ENCODE data around the gene DIPK1B. TPM values are rescaled to one million over a fixed set of nuclear protein-coding genes. Genes with fewer than 3 reads are reported as not detected.

DIPK1B gene
- total and polyA plus RNA-seq, 4 donors: 1.1 to 13.6 (median 6.1) TPM

DNA sequence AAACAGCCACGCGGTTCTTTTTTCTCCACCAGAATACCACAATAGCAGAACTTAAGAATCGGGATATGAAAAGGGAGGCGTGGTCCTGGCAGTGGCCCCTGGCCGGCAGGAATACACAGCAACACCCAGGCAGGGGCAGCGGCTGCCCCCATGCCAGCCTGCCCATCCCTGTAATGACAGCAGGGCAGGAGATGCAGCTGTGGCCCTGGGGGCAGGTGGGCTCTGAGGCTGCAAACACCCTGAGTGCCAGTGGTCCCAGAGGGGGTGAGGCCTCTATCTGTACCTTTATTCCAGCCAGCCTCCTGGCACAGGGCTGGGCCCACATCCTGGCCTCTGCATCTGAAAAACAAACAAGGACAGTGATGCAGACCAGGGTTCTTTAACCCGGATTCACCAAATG, 12.4 kb downstream of the DIPK1B start:
- peaks cover 0 to 3% of the 10 kb centered on the region in 2 donors for H3K36me3 ChIP-seq (ENCODE audit: control insufficient read depth in 1 of 2, insufficient read depth in 2 of 2, low read length in 1 of 2)
- H3K4me1 ChIP-seq (ENCODE audit: control insufficient read depth in 1 of 2, insufficient read depth in 2 of 2, low read length in 2 of 2): no peaks in the 10 kb centered on the region
- no peak for ATAC-seq (ENCODE audit: low FRiP score)
- no peaks in the 10 kb centered on the region for H3K9me3 ChIP-seq (ENCODE audit: control insufficient read depth, low read length)
- 79% methylated on average over 7 of the region's 7 CpGs for WGBS, 2 donors
- H3K4me3 ChIP-seq (ENCODE audit: low read length in 2 of 2): no peak overlapping the region
- intact Hi-C loops (cut with DNase I): no loop called here
- DNase-seq: no peak
- peaks cover 0 to 1% of the 10 kb centered on the region in 2 donors for H3K27me3 ChIP-seq (ENCODE audit: control insufficient read depth in 1 of 2, insufficient read depth in 2 of 2, low read length in 1 of 2)
- H3K27ac ChIP-seq (ENCODE audit: low read depth in 1 of 2, low read length in 2 of 2): no peak overlapping the region

DNA sequence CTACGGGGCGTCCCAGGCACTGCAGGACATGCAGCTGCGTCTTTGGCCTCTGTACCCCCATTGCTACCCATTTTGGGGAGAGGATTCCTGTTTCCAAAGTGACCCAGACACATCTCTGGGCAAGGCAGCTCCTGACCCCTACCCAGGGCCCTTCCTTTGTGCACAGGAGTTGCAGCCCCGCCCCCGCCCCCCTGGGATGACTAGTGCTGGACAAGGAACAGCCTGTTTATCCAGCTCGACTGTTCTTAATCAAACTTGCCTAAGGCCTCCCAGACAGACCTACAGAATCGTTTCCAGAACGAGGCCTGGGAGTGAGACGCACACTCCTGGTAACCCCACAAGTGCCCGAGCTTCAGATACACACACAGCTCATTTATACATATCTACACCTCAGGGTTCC, 13.2 kb downstream of the DIPK1B start:
- Histone ChIP-seq H3K27me3 (ENCODE audit: control insufficient read depth in 1 of 2, insufficient read depth in 2 of 2, low read length in 1 of 2) (peaks cover 0 to 1% of the 10 kb centered on the region in 2 donors), H3K27ac (ENCODE audit: low read depth in 1 of 2, low read length in 2 of 2) (no peak overlapping the region), H3K4me3 (ENCODE audit: low read length in 2 of 2) (no peak overlapping the region), H3K9me3 (ENCODE audit: control insufficient read depth, low read length) (no peaks in the 10 kb centered on the region), H3K4me1 (ENCODE audit: control insufficient read depth in 1 of 2, insufficient read depth in 2 of 2, low read length in 2 of 2) (no peaks in the 10 kb centered on the region), H3K36me3 (ENCODE audit: control insufficient read depth in 1 of 2, insufficient read depth in 2 of 2, low read length in 1 of 2) (peaks cover 0 to 3% of the 10 kb centered on the region in 2 donors)
- no peak for ATAC-seq (ENCODE audit: low FRiP score)
- 71 to 83% methylated on average over 10 of the region's 10 CpGs for WGBS, 2 donors
- intact Hi-C loops (cut with DNase I): no loop called here
- no peak for DNase-seq

DNA sequence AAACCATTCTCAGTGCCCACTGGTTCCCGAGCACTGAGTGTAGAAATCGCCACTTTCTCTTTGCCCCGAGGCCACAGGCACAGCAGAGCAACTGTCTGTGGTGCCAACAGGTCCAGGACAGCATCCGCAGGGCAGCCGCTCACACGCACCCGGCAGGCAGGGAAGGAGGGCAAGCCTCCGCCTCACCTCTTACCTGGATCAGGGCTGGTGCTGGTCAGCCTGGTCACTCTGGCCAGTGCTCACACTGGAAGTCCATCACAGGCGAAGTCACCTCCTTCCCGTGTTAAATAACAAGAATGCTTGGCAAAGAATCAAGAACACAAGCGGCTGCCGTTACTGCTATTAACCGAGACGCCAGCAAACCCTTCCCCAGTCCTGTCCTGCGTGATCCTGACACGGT, 13.7 kb downstream of the DIPK1B start:
- H3K9me3 ChIP-seq (ENCODE audit: control insufficient read depth, low read length): no peaks in the 10 kb centered on the region
- H3K27ac ChIP-seq (ENCODE audit: low read depth in 1 of 2, low read length in 2 of 2): no peak overlapping the region
- no peak overlapping the region for H3K4me3 ChIP-seq (ENCODE audit: low read length in 2 of 2)
- intact Hi-C loops (cut with DNase I): no loop called here
- H3K4me1 ChIP-seq (ENCODE audit: control insufficient read depth in 1 of 2, insufficient read depth in 2 of 2, low read length in 2 of 2): no peaks in the 10 kb centered on the region
- DNase-seq: no peak
- 63 to 85% methylated on average over 16 of the region's 16 CpGs for WGBS, 2 donors
- H3K36me3 ChIP-seq (ENCODE audit: control insufficient read depth in 1 of 2, insufficient read depth in 2 of 2, low read length in 1 of 2): peaks cover 0 to 3% of the 10 kb centered on the region in 2 donors
- H3K27me3 ChIP-seq (ENCODE audit: control insufficient read depth in 1 of 2, insufficient read depth in 2 of 2, low read length in 1 of 2): peaks cover 0 to 1% of the 10 kb centered on the region in 2 donors
- no peak for ATAC-seq (ENCODE audit: low FRiP score)

DNA sequence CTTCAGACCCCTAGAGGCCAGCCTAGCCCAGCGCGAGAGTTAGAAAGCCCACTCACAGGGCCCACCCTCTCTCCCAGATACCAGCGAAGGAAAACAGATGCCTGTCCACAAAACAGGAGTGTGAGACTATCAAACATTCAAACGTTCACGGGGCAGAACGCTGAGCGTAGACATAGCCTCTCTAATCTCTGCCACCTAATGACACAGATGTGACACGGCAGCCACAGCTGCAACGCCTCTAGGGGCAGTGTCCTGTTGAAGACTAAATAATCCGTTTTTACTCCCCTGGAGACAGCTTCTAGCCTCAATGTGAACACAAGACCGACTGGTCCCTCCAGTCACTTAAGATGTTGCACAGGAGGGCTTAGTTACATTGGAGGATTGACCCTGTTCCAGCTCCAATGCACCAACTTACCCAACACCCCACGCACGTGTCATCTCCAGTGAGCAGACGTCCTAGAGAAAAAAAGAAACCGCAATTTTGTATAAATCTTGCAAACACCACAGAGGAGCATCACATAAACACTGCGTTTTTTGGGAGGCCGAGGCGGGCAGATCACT, 14.3 kb downstream of the DIPK1B start:
- Histone ChIP-seq H3K4me1 (ENCODE audit: control insufficient read depth in 1 of 2, insufficient read depth in 2 of 2, low read length in 2 of 2) (no peaks in the 10 kb centered on the region), H3K27me3 (ENCODE audit: control insufficient read depth in 1 of 2, insufficient read depth in 2 of 2, low read length in 1 of 2) (peaks cover 0 to 1% of the 10 kb centered on the region in 2 donors), H3K4me3 (ENCODE audit: low read length in 2 of 2) (no peak overlapping the region), H3K9me3 (ENCODE audit: control insufficient read depth, low read length) (no peaks in the 10 kb centered on the region), H3K36me3 (ENCODE audit: control insufficient read depth in 1 of 2, insufficient read depth in 2 of 2, low read length in 1 of 2) (peaks cover 0 to 3% of the 10 kb centered on the region in 2 donors), H3K27ac (ENCODE audit: low read depth in 1 of 2, low read length in 2 of 2) (no peak overlapping the region)
- DNase-seq (no peak), ATAC-seq (ENCODE audit: low FRiP score) (no peak)
- intact Hi-C loops (cut with DNase I): no loop called here
- WGBS, 2 donors: 36 to 42% methylated on average over 18 of the region's 18 CpGs

GRCh38 chr9:136728080-136728547, 15.7 kb downstream of the DIPK1B start:
- Histone ChIP-seq H3K9me3 (ENCODE audit: control insufficient read depth, low read length) (no peaks in the 10 kb centered on the region), H3K4me1 (ENCODE audit: control insufficient read depth in 1 of 2, insufficient read depth in 2 of 2, low read length in 2 of 2) (no peaks in the 10 kb centered on the region), H3K4me3 (ENCODE audit: low read length in 2 of 2) (peak overlapping the region; percentile 52 to 61), H3K36me3 (ENCODE audit: control insufficient read depth in 1 of 2, insufficient read depth in 2 of 2, low read length in 1 of 2) (no peaks in the 10 kb centered on the region), H3K27me3 (ENCODE audit: control insufficient read depth in 1 of 2, insufficient read depth in 2 of 2, low read length in 1 of 2) (peaks cover 0 to 1% of the 10 kb centered on the region in 2 donors), H3K27ac (ENCODE audit: low read depth in 1 of 2, low read length in 2 of 2) (no peak overlapping the region)
- intact Hi-C loops (cut with DNase I): no loop called here
- ATAC-seq (ENCODE audit: low FRiP score): peak; percentile 93
- DNase-seq: peak; percentile 94 to 97
- WGBS, 2 donors: 0% methylated on average over 31 to 66 of the region's 66 CpGs

GRCh38 chr9:136728548-136729123, 16.3 kb downstream of the DIPK1B start:
- Histone ChIP-seq H3K4me3 (ENCODE audit: low read length in 2 of 2) (peak overlapping the region; percentile 36 to 52), H3K27me3 (ENCODE audit: control insufficient read depth in 1 of 2, insufficient read depth in 2 of 2, low read length in 1 of 2) (peaks cover 0 to 1% of the 10 kb centered on the region in 2 donors), H3K36me3 (ENCODE audit: control insufficient read depth in 1 of 2, insufficient read depth in 2 of 2, low read length in 1 of 2) (no peaks in the 10 kb centered on the region), H3K4me1 (ENCODE audit: control insufficient read depth in 1 of 2, insufficient read depth in 2 of 2, low read length in 2 of 2) (no peaks in the 10 kb centered on the region), H3K27ac (ENCODE audit: low read depth in 1 of 2, low read length in 2 of 2) (no peak overlapping the region), H3K9me3 (ENCODE audit: control insufficient read depth, low read length) (no peaks in the 10 kb centered on the region)
- WGBS, 2 donors: 3 to 4% methylated on average over 45 to 53 of the region's 53 CpGs
- DNase-seq (peak in 1 of 2 donors; percentile 78), ATAC-seq (ENCODE audit: low FRiP score) (peak; percentile 66)
- intact Hi-C loops (cut with DNase I): no loop called here

DNA sequence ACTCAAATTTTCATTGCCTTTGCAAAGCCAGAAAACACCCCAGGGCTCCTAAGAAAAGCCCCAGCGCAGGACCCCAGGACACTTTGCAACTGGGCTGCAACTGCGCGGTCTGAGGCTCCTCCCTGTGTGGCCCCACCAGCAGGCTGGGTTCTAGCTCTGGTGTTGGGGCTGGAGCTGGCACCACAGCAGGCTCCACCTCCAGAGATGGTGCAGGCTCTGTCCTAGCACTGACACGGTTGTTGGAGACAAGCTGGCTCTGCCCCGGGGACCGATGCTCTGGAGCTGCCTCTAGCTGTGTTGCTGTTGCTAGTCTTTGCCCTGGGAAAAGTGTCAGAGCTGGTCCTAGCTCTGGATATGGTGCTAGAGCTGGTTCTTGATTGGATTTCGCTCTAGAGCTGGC, 16.8 kb downstream of the DIPK1B start:
- H3K27ac ChIP-seq (ENCODE audit: low read depth in 1 of 2, low read length in 2 of 2): no peak overlapping the region
- no peaks in the 10 kb centered on the region for H3K4me1 ChIP-seq (ENCODE audit: control insufficient read depth in 1 of 2, insufficient read depth in 2 of 2, low read length in 2 of 2)
- 80 to 89% methylated on average over 7 of the region's 7 CpGs for WGBS, 2 donors

DNA sequence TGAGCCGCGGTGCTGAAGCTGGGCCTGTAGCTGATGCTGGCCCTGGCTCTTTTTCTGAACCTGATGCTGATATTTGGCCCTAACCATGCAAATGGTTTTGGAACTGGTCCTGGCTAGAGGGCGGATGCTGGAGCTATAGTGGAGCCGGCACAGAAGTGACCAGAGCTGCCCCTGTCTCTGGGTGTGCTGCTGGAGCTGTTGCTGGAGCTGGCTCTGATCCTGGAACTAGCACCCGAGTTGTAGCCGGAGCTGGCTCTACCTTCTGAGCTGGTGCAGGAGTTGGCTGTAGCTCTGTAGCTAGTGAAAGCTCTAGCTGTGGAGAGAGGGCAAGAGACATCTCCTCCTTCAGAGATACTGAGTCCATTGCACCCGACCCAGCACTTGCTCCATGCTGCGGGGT, 17.6 kb downstream of the DIPK1B start:
- H3K36me3 ChIP-seq (ENCODE audit: control insufficient read depth in 1 of 2, insufficient read depth in 2 of 2, low read length in 1 of 2): no peaks in the 10 kb centered on the region
- H3K27ac ChIP-seq (ENCODE audit: low read depth in 1 of 2, low read length in 2 of 2): no peak overlapping the region
- H3K9me3 ChIP-seq (ENCODE audit: control insufficient read depth, low read length): no peaks in the 10 kb centered on the region
- no peaks in the 10 kb centered on the region for H3K4me1 ChIP-seq (ENCODE audit: control insufficient read depth in 1 of 2, insufficient read depth in 2 of 2, low read length in 2 of 2)
- WGBS, 2 donors: 90 to 92% methylated on average over 8 of the region's 8 CpGs
- intact Hi-C loops (cut with DNase I): no loop called here
- H3K27me3 ChIP-seq (ENCODE audit: control insufficient read depth in 1 of 2, insufficient read depth in 2 of 2, low read length in 1 of 2): peaks cover 0 to 1% of the 10 kb centered on the region in 2 donors
- H3K4me3 ChIP-seq (ENCODE audit: low read length in 2 of 2): no peak overlapping the region
- ATAC-seq (ENCODE audit: low FRiP score) (no peak), DNase-seq (no peak)

More for the DNA sequence above, 16.8 kb downstream of the DIPK1B start:
- H3K36me3 ChIP-seq (ENCODE audit: control insufficient read depth in 1 of 2, insufficient read depth in 2 of 2, low read length in 1 of 2): no peaks in the 10 kb centered on the region
- DNase-seq (no peak), ATAC-seq (ENCODE audit: low FRiP score) (peak; percentile 1)
- H3K9me3 ChIP-seq (ENCODE audit: control insufficient read depth, low read length): no peaks in the 10 kb centered on the region
- intact Hi-C loops (cut with DNase I): no loop called here
- peaks cover 0 to 1% of the 10 kb centered on the region in 2 donors for H3K27me3 ChIP-seq (ENCODE audit: control insufficient read depth in 1 of 2, insufficient read depth in 2 of 2, low read length in 1 of 2)
- H3K4me3 ChIP-seq (ENCODE audit: low read length in 2 of 2): no peak overlapping the region

All from aorta (tissue), 5 donors.